Fibroblast of upper back skin (primary cell): ENCODE data around the gene UNC5C.
"Not testable (repeated sequence)": the region's sequence is repeated elsewhere in the genome, so short reads cannot be mapped to it uniquely, and the experiment has no call there.

ENCODE experiments used
- DNase-seq: peaks from one replicate; pipeline ENCODE4 v3.0.0-alpha.2; 2013

The UNC5C gene

GRCh38 chr4:95161781-95162469 lies 386.8 kb downstream of the UNC5C start:
- DNase-seq: no peak

GRCh38 chr4:95159384-95159783 lies 389.4 kb downstream of the UNC5C start:
- no peak for DNase-seq

- DNase-seq: no peak
Measured at GRCh38 chr4:95158626-95159025, 390.1 kb downstream of the UNC5C start.

- no peak for DNase-seq
Measured at GRCh38 chr4:95158045-95158444, 390.7 kb downstream of the UNC5C start.

GRCh38 chr4:95157596-95157995 lies 391.2 kb downstream of the UNC5C start:
- DNase-seq: no peak

- no peak for DNase-seq
Measured at GRCh38 chr4:95156452-95156765, 392.4 kb downstream of the UNC5C start.

GRCh38 chr4:95155759-95156451 lies 392.9 kb downstream of the UNC5C start:
- DNase-seq: peak; percentile 77

GRCh38 chr4:95153182-95153581 lies 395.6 kb downstream of the UNC5C start:
- DNase-seq: peak; percentile 33

- no peak for DNase-seq
Measured at GRCh38 chr4:95151255-95151654, 397.5 kb downstream of the UNC5C start.

GRCh38 chr4:95142932-95143331 lies 405.8 kb downstream of the UNC5C start:
- no peak for DNase-seq

GRCh38 chr4:95141361-95141760 lies 407.4 kb downstream of the UNC5C start:
- peak; percentile 76 for DNase-seq

GRCh38 chr4:95139424-95139823 lies 409.3 kb downstream of the UNC5C start:
- DNase-seq: not testable (repeated sequence)

- not testable (repeated sequence) for DNase-seq
Measured at GRCh38 chr4:95134016-95134415, 414.8 kb downstream of the UNC5C start.

GRCh38 chr4:95129821-95130311 lies 418.9 kb downstream of the UNC5C start:
- DNase-seq: peak; percentile 100

GRCh38 chr4:95129031-95129430 lies 419.7 kb downstream of the UNC5C start:
- DNase-seq: peak; percentile 62

GRCh38 chr4:95124906-95125504 lies 423.8 kb downstream of the UNC5C start:
- peak; percentile 81 for DNase-seq

- no peak for DNase-seq
Measured at GRCh38 chr4:95122001-95122400, 426.8 kb downstream of the UNC5C start.

- DNase-seq: no peak
Measured at GRCh38 chr4:95120456-95120855, 428.3 kb downstream of the UNC5C start.

- DNase-seq: no peak
Measured at GRCh38 chr4:95118497-95118896, 430.3 kb downstream of the UNC5C start.

GRCh38 chr4:95114521-95114920 lies 434.3 kb downstream of the UNC5C start:
- DNase-seq: no peak
